CD8-positive, alpha-beta memory T cell (primary cell): Measurements from ENCODE around the gene SMURF1. TPM values are rescaled to one million over a fixed set of nuclear protein-coding genes. Genes with fewer than 3 reads are reported as not detected.

Experiments
- CTCF ChIA-PET: fragments of 350-600 bp; sonication (Branson Sonifier 250); formaldehyde crosslinking; loops from one replicate; lab custom pipeline; 2021; ENCODE audit warnings: antibody characterized with exemption; lab: Charles Lee
- POLR2A ChIA-PET: fragments of 350-600 bp; sonication (Branson Sonifier 250); formaldehyde crosslinking; loops from one replicate; lab custom pipeline; 2021; ENCODE audit warnings: antibody characterized with exemption; lab: Charles Lee
- DNase-seq, 5 donors: peaks; one replicate each; pipeline versions ENCODE4 v3.0.0 to v3.0.0-alpha.2; 2020 to 2022; ENCODE audit warnings: mixed read lengths in 1 of 5
- H3K27ac ChIP-seq: one replicate; pipeline ENCODE4 v1.7.0; 2013; ENCODE audit warnings: low read depth, mild to moderate bottlenecking, low read length, moderate library complexity
- H3K27me3 ChIP-seq: 2 replicates; pipeline ENCODE4 v1.7.0; 2013; ENCODE audit warnings: low read length, mild to moderate bottlenecking; ENCODE audit not compliant: insufficient read depth, poor library complexity, severe bottlenecking
- H3K36me3 ChIP-seq: 2 replicates; pipeline ENCODE4 v1.7.0; 2013; ENCODE audit warnings: mild to moderate bottlenecking, low read length, moderate library complexity; ENCODE audit not compliant: insufficient read depth
- H3K4me1 ChIP-seq: 2 replicates; pipeline ENCODE4 v1.7.0; 2013; ENCODE audit warnings: mild to moderate bottlenecking, low read length, moderate library complexity; ENCODE audit not compliant: insufficient read depth
- H3K4me3 ChIP-seq: 2 replicates; pipeline ENCODE4 v1.7.0; 2013; ENCODE audit warnings: mild to moderate bottlenecking, low read length
- H3K9me3 ChIP-seq: 2 replicates; pipeline ENCODE4 v1.7.0; 2013; ENCODE audit warnings: mild to moderate bottlenecking, low read length
- H3K27ac Mint-ChIP-seq, 8 donors: one replicate each; pipeline ENCODE4 v1.8.0; 2020 to 2021; ENCODE audit warnings: mixed read lengths in 8 of 8, mild to moderate bottlenecking in 6 of 8, inconsistent platforms in 3 of 8, moderate library complexity in 3 of 8
- H3K27me3 Mint-ChIP-seq, 2 donors: one replicate each; pipeline ENCODE4 v1.8.0; 2020 to 2021; ENCODE audit warnings: mixed read lengths in 2 of 2, mild to moderate bottlenecking in 1 of 2, moderate library complexity in 1 of 2
- H3K36me3 Mint-ChIP-seq, 3 donors: one replicate each; pipeline ENCODE4 v1.8.0; 2020 to 2021; ENCODE audit warnings: mixed read lengths in 3 of 3, inconsistent platforms in 1 of 3, mild to moderate bottlenecking in 1 of 3
- H3K4me1 Mint-ChIP-seq, 3 donors: one replicate each; pipeline ENCODE4 v1.8.0; 2020 to 2021; ENCODE audit warnings: mixed read lengths in 3 of 3, inconsistent platforms in 1 of 3, mild to moderate bottlenecking in 1 of 3
- H3K4me3 Mint-ChIP-seq, 7 donors: one replicate each; pipeline ENCODE4 v1.8.0; 2020 to 2021; ENCODE audit warnings: mixed read lengths in 7 of 7, mild to moderate bottlenecking in 6 of 7, moderate library complexity in 4 of 7, inconsistent platforms in 2 of 7
- H3K9me3 Mint-ChIP-seq, 5 donors: one replicate each; pipeline ENCODE4 v1.8.0; 2020 to 2022; ENCODE audit warnings: mixed read lengths in 5 of 5, mild to moderate bottlenecking in 3 of 5, moderate library complexity in 2 of 5, inconsistent platforms in 1 of 5
- polyA plus RNA-seq: library from polyadenylated mRNA; unstranded; fragments of 300-500 nt; fragmentation: Illumina TruSeq; gene quantifications from one replicate; pipeline ENCODE4 v1.2.3, GENCODE V29; 2021
- total RNA-seq, 2 experiments: library from RNA; stranded (reverse); gene quantifications; one replicate each; pipeline ENCODE4 v1.2.3, GENCODE V29; 2021

Gene SMURF1
- total and polyA plus RNA-seq, 3 experiments from 2014 or later, result 2.2 to 14.9 (median 14.8) TPM

DNA sequence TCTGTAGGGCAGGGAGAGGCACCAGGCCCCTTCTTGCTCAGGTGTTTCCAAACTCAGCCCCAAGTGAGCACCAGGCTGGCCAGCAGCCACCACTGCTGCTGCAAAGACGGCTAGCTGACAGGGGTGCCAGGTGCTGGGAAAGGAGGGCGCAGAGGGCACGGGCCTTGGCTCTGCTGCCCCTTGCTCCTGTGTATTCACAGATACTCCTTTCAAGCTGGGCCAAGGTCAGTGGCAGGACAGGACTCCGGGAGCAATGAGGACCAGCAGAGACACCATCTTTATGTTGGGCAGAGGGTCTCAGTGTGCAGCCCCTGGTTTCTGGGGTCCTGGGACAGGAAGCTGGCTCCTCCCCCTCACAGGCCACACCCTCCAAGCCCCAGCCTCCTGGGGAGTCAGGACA, 110.1 kb downstream of the SMURF1 start:
- H3K9me3 Mint-ChIP-seq, result no peaks in the 10 kb centered on the region
- Histone ChIP-seq H3K36me3 (peaks cover 65% of the 10 kb centered on the region), H3K27me3 (no peaks in the 10 kb centered on the region), H3K4me1 (no peaks in the 10 kb centered on the region), H3K9me3 (no peaks in the 10 kb centered on the region), H3K27ac (no peak overlapping the region), H3K4me3 (no peak overlapping the region)
- H3K4me1 Mint-ChIP-seq, result no peaks in the 10 kb centered on the region
- CTCF ChIA-PET, result no interaction called here
- peaks cover 0 to 96% (median 30%) of the 10 kb centered on the region in 3 donors for H3K36me3 Mint-ChIP-seq
- DNase-seq, result no peak
- POLR2A ChIA-PET, result no interaction called here
- no peaks in the 10 kb centered on the region for H3K27me3 Mint-ChIP-seq
- no peak overlapping the region for H3K4me3 Mint-ChIP-seq
- H3K27ac Mint-ChIP-seq, result peak overlapping the region in 1 of 8 donors; percentile 26

GRCh38 chr7:99032928-99033327, 111.0 kb downstream of the SMURF1 start:
- Mint-ChIP-seq H3K4me3 (no peak overlapping the region), H3K4me1 (no peaks in the 10 kb centered on the region), H3K36me3 (peaks cover 0 to 95% (median 26%) of the 10 kb centered on the region in 3 donors), H3K27me3 (no peaks in the 10 kb centered on the region), H3K27ac (peak overlapping the region in 1 of 8 donors; percentile 64), H3K9me3 (no peaks in the 10 kb centered on the region)
- Histone ChIP-seq H3K4me3 (no peak overlapping the region), H3K27ac (no peak overlapping the region), H3K36me3 (peaks cover 57% of the 10 kb centered on the region), H3K9me3 (no peaks in the 10 kb centered on the region), H3K4me1 (no peaks in the 10 kb centered on the region), H3K27me3 (no peaks in the 10 kb centered on the region)
- ChIA-PET CTCF (no interaction called here), POLR2A (no interaction called here)
- DNase-seq, result no peak

- Mint-ChIP-seq H3K27me3 (no peaks in the 10 kb centered on the region), H3K4me3 (no peak overlapping the region), H3K27ac (peak overlapping the region in 1 of 8 donors; percentile 47), H3K4me1 (no peaks in the 10 kb centered on the region), H3K36me3 (peaks cover 0 to 90% (median 24%) of the 10 kb centered on the region in 3 donors), H3K9me3 (no peaks in the 10 kb centered on the region)
- H3K27me3 ChIP-seq, result no peaks in the 10 kb centered on the region
- no peaks in the 10 kb centered on the region for H3K9me3 ChIP-seq
- H3K36me3 ChIP-seq, result peaks cover 44% of the 10 kb centered on the region
- H3K4me1 ChIP-seq, result no peaks in the 10 kb centered on the region
- ChIA-PET POLR2A (no interaction called here), CTCF (interaction anchor here (0.8 kb wide), 1 partner anchor 9 kb away, joined by 4 read pairs; no protein-coding TSS in a partner anchor)
- no peak for DNase-seq
- H3K4me3 ChIP-seq, result no peak overlapping the region
- H3K27ac ChIP-seq, result no peak overlapping the region
These were observed 112.4 kb downstream of the SMURF1 start for GRCh38 chr7:99031496-99031895.

- no peak for DNase-seq
- Mint-ChIP-seq H3K36me3 (peaks cover 0 to 85% (median 22%) of the 10 kb centered on the region in 3 donors), H3K27me3 (no peaks in the 10 kb centered on the region), H3K27ac (peak overlapping the region in 2 of 8 donors; percentile 40 to 47), H3K4me1 (no peaks in the 10 kb centered on the region), H3K9me3 (no peaks in the 10 kb centered on the region), H3K4me3 (no peak overlapping the region)
- no peaks in the 10 kb centered on the region for H3K4me1 ChIP-seq
- no peak overlapping the region for H3K4me3 ChIP-seq
- no peaks in the 10 kb centered on the region for H3K27me3 ChIP-seq
- no peak overlapping the region for H3K27ac ChIP-seq
- POLR2A ChIA-PET, result no interaction called here
- CTCF ChIA-PET, result interaction anchor here (0.8 kb wide), 1 partner anchor 9 kb away, joined by 4 read pairs; no protein-coding TSS in a partner anchor
- no peaks in the 10 kb centered on the region for H3K9me3 ChIP-seq
- peaks cover 41% of the 10 kb centered on the region for H3K36me3 ChIP-seq
These were observed 113.0 kb downstream of the SMURF1 start for GRCh38 chr7:99030951-99031350.

GRCh38 chr7:99030457-99030856, 113.5 kb downstream of the SMURF1 start:
- Mint-ChIP-seq H3K4me1 (no peaks in the 10 kb centered on the region), H3K27me3 (no peaks in the 10 kb centered on the region), H3K36me3 (peaks cover 0 to 83% (median 20%) of the 10 kb centered on the region in 3 donors), H3K4me3 (no peak overlapping the region), H3K9me3 (no peaks in the 10 kb centered on the region), H3K27ac (peak overlapping the region in 2 of 8 donors; percentile 11 to 40)
- peaks cover 38% of the 10 kb centered on the region for H3K36me3 ChIP-seq
- CTCF ChIA-PET, result interaction anchor here (0.7 to 1.5 kb wide), 3 partner anchors 9 to 35 kb away, joined by 3 to 4 read pairs (median 4); no protein-coding TSS in a partner anchor
- no peaks in the 10 kb centered on the region for H3K4me1 ChIP-seq
- H3K4me3 ChIP-seq, result no peak overlapping the region
- H3K27me3 ChIP-seq, result no peaks in the 10 kb centered on the region
- POLR2A ChIA-PET, result no interaction called here
- DNase-seq, result no peak
- no peaks in the 10 kb centered on the region for H3K9me3 ChIP-seq
- H3K27ac ChIP-seq, result no peak overlapping the region

DNA sequence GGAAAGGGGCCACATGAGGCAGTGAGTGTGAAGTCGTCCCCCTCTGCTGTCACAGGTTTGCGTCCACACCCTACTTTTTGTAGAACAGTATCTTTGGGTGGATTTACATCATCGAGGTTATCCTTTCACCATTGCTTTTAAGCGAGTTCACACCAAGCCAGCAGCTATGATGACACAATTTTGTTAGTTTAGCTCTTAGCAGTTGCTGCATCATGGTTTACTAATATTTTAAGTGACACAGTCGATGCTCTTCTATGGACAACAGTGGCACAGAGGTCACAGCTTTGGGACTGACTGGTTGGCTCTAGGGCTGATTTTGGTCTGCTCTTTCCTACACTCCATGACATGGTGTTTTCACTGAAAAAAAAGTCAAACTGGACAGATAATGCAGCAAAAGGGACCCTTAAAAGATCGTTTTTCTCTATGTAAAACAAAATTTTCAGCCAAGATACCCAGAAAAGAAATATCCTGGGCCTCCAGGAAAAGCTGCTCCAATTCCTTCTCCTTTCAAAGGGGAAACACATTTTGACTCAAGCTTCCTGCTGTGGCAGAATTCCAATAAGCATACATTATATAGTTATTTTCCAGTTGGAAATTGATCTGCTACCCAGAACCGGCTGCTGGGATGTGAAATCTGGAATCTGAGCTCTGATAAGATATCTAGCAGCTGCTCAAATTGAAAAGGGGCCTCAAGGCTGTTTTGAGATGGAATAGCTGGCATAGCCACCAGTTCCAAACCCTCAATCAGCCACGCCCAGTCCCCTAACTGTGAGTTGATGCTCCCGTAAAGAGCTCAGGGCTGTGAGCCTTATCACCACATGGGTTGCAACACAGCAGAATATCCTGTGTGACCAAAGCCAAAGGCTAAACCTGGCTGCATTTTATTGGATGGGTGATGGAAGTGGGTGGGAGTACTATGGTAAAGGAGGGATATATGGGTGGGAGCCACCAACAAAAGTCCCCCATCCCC, 114.2 kb downstream of the SMURF1 start:
- no peak for DNase-seq
- Histone ChIP-seq H3K4me3 (no peak overlapping the region), H3K27me3 (no peaks in the 10 kb centered on the region), H3K4me1 (no peaks in the 10 kb centered on the region), H3K27ac (no peak overlapping the region), H3K9me3 (no peaks in the 10 kb centered on the region), H3K36me3 (peaks cover 33% of the 10 kb centered on the region)
- no peak overlapping the region for H3K4me3 Mint-ChIP-seq
- no peaks in the 10 kb centered on the region for H3K9me3 Mint-ChIP-seq
- CTCF ChIA-PET, result interaction anchor here (0.7 to 1.5 kb wide), 2 partner anchors 9 to 35 kb away, joined by 3 to 4 read pairs; no protein-coding TSS in a partner anchor
- POLR2A ChIA-PET, result no interaction called here
- H3K27me3 Mint-ChIP-seq, result no peaks in the 10 kb centered on the region
- peaks cover 0 to 76% (median 18%) of the 10 kb centered on the region in 3 donors for H3K36me3 Mint-ChIP-seq
- no peaks in the 10 kb centered on the region for H3K4me1 Mint-ChIP-seq
- peak overlapping the region in 3 of 8 donors; percentile 12 to 43 (median 31) for H3K27ac Mint-ChIP-seq

GRCh38 chr7:99028261-99028973, 115.5 kb downstream of the SMURF1 start:
- no peaks in the 10 kb centered on the region for H3K9me3 ChIP-seq
- Mint-ChIP-seq H3K4me3 (no peak overlapping the region), H3K27ac (peak overlapping the region in 1 of 8 donors; percentile 24), H3K4me1 (peaks cover 0 to under 1% (median 0%) of the 10 kb centered on the region in 3 donors), H3K9me3 (no peaks in the 10 kb centered on the region), H3K36me3 (peaks cover 0 to 66% (median 14%) of the 10 kb centered on the region in 3 donors), H3K27me3 (no peaks in the 10 kb centered on the region)
- peak in 1 of 5 donors; percentile 12 for DNase-seq
- no peak overlapping the region for H3K27ac ChIP-seq
- CTCF ChIA-PET, result interaction anchor here (1.5 kb wide), 1 partner anchor 37 kb away, joined by 3 read pairs; no protein-coding TSS in a partner anchor
- H3K4me1 ChIP-seq, result no peaks in the 10 kb centered on the region
- POLR2A ChIA-PET, result no interaction called here
- H3K36me3 ChIP-seq, result peaks cover 24% of the 10 kb centered on the region
- no peak overlapping the region for H3K4me3 ChIP-seq
- H3K27me3 ChIP-seq, result no peaks in the 10 kb centered on the region
